Neural cell (in vitro differentiated cells): ENCODE results near the gene NOL9.

Experiments
- EP300 ChIP-seq: fragments of 450-650 bp; conservative IDR thresholded peaks from 2 replicates; pipeline ENCODE4 v1.6.1; 2014; ENCODE audit warnings: antibody characterized with exemption, mild to moderate bottlenecking, moderate library complexity; ENCODE audit not compliant: poor library complexity, severe bottlenecking
- POLR2AphosphoS5 ChIP-seq: IDR thresholded peaks from 2 replicates; pipeline ENCODE4 v1.6.1; 2012
- SMC3 ChIP-seq: fragments of 450-650 bp; conservative IDR thresholded peaks from 2 replicates; pipeline ENCODE4 v1.6.1; 2014; ENCODE audit warnings: antibody characterized with exemption, mild to moderate bottlenecking, moderate library complexity; ENCODE audit not compliant: poor library complexity
- TF ChIP-seq, protein P1 (sequence below): fragments of 450-650 bp; IDR thresholded peaks from 2 replicates; pipeline ENCODE4 v1.5.1; 2014; ENCODE audit warnings: antibody characterized with exemption, mild to moderate bottlenecking, moderate library complexity; ENCODE audit not compliant: poor library complexity, severe bottlenecking

DNA sequence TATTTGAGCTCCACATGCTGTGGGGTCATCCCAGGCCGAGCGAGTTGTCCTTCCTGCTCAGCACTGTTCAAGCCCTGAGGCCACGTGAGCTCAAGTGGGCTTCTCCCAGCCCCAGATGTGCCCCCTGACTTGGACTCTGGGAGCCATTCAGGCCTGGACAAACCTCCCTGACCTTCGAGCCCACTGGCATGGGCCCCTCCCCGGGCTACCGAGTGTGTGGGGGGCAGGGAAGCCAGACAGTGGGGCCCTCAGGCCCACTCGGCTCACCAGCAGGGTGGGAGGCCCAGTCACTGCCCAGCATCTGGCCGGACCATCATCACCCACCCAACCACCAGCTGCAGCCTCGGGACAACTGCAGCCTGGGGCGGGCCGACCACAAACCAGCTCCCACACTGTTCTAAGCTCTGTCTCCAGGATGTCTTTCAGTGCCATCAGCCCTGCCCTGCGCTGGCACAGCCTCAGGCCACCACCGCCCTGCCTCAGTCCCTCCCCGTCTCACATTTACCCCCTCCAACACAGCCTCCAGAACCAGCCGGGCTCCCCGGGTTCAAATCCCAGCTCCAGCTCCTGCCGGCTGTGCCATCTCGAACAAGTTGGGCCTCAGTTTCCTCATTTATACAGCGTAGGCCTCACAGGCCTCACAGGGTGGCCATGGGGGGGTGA is 41.9 kb downstream of the NOL9 start:
- TF ChIP-seq EP300, result no peak
- TF ChIP-seq, protein P1, sequence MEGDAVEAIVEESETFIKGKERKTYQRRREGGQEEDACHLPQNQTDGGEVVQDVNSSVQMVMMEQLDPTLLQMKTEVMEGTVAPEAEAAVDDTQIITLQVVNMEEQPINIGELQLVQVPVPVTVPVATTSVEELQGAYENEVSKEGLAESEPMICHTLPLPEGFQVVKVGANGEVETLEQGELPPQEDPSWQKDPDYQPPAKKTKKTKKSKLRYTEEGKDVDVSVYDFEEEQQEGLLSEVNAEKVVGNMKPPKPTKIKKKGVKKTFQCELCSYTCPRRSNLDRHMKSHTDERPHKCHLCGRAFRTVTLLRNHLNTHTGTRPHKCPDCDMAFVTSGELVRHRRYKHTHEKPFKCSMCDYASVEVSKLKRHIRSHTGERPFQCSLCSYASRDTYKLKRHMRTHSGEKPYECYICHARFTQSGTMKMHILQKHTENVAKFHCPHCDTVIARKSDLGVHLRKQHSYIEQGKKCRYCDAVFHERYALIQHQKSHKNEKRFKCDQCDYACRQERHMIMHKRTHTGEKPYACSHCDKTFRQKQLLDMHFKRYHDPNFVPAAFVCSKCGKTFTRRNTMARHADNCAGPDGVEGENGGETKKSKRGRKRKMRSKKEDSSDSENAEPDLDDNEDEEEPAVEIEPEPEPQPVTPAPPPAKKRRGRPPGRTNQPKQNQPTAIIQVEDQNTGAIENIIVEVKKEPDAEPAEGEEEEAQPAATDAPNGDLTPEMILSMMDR, result no peak
- TF ChIP-seq POLR2AphosphoS5, result no peak
- no peak for TF ChIP-seq SMC3
